HG03342 (cell line): ENCODE results near the gene L3MBTL3.
"Not testable (repeated sequence)": the region's sequence is repeated elsewhere in the genome, so short reads cannot be mapped to it uniquely, and the experiment has no call there.

Experiments
- ATAC-seq: cut with Tn5 transposase; IDR thresholded peaks from one replicate; pipeline ENCODE4 v1.9.1; 2021; ENCODE audit warnings: mild to moderate bottlenecking, moderate library complexity; ENCODE audit not compliant: unreplicated experiment

The L3MBTL3 gene

DNA sequence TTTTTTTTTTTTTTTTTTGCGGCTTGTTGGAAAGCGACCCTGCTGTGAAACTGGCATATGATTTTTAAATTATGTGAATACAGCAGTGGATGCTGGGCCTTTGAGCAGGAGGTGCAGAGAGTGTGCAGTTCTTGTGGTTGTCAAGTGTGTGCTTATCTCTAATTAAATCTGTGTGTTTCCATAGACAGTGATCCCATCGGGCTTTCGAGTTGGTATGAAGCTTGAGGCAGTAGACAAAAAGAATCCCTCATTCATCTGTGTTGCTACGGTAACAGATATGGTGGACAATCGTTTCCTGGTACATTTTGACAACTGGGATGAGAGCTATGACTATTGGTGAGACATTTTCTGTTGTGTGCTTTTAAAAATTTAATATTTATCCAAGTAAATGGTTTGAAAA, 52.4 kb downstream of the L3MBTL3 start:
- ATAC-seq = no peak

DNA sequence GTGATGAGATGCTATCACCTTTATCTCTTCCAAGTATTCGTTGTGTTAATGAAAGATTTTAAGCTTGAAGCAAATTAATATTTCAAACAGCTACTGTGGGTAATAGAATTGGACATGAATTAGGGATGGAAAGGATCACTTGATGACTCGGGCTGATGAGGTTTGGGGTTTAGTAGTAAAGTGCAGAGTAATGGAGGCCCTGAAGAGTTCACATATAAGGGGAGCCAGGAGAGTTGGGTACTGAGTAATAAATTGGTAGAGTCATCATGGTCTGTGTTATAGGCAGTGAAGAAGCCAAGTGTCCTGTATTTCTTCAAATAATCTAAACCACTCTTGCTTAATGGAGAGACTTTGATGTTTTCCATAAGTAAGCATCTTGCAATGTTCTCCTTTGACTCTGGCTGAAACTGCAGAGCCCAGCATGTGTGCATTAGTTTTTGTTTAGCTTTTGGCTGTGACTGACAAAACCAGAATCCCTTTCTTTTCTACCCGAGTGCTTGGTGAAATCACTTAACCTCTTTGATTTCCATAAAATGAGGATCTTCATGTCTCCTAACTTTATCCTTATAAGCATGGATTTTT, 57.6 kb downstream of the L3MBTL3 start:
- no peak for ATAC-seq

DNA sequence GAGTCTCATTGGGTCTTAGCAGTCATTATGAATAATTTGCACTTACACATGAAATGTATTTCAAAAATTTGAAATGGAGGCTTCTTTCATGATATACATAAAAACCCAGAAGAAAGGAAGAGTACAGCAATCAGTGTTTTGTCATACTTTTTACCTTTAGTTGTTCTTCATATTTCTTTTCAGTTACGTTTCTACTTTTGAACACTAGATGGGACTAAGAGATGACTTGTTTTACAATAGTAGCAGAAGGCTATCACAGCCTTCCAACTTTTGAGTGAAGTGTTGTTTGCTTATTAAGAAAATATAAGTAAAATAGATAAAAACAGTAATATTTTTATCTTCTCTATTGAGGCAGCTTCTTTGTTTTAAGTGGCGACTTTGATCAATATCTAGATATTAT, 58.1 kb downstream of the L3MBTL3 start:
- no peak for ATAC-seq

DNA sequence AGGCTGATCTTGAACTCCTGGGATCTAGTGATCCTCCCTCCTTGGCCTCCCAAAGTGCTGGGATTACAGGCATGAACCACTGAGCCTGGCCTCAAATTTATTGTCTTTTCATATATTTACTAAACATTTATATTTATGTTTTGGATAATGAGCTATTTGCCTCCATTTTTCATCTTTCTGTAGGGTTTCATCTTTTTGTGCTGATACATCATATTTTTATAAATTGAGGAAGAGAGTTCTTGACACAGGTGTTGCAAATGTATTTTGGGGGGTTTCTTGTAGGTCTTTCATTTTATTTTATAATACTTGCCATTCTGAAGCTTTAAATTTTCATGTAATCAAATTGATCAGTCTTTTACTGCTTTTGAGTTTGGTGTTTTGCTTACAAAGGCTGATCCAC, 72.4 kb downstream of the L3MBTL3 start:
- no peak for ATAC-seq

DNA sequence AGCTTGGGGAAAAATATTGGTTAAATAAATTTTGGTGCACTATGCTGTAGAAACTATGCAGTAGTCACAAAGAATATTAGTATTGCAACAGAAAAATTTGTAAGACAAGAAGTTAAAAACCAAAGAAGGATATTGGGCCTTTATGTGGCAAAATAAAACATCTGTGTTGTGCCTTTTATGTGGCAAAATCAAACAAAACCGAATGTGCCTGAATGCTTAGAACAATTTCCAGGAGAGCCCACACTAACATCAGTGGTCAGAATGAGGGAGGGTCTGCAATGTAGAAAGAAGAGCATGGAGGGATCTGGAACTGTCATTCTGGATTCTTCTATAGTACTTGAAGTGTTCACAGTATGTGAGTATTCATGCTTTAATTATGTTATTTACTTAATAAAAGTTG, 75.2 kb downstream of the L3MBTL3 start:
- no peak for ATAC-seq

DNA sequence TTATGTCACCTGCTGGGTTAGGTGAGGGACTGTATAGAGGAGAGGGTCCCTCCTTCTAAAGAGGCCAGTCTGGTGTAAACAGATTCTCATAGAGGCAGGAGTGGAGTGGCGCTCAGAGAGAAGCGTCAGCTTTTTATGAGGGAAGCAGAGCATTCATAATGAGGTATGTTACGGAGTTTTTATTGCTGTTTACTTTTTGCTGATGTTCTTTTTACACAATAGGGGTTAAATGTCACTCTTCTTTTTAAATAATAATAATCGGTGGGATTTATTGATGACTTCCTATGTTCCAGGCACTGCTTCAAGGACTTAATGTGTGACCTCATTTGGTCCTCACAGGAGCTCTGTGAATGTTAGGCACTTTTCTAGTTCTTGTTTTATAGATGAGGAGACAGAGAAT, 79.9 kb downstream of the L3MBTL3 start:
- no peak for ATAC-seq

DNA sequence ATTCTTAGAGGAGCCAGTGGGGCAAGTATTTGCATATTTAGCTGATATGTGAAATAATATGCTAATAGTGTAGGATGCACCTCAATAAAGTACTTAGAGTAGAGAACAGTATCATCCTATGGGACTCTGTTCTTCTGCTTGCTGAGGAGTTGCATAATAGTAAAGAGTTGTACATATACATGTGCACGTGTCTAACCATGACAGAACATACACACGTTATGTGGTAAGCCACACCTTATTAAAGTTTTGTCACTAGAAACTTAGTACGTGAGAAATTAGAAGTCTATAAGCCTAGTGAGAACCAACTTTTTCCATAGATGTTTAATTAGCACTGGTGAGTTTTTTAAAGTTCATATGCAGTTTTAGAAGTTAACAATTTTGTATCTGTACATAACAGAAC, 80.7 kb downstream of the L3MBTL3 start:
- ATAC-seq = no peak

DNA sequence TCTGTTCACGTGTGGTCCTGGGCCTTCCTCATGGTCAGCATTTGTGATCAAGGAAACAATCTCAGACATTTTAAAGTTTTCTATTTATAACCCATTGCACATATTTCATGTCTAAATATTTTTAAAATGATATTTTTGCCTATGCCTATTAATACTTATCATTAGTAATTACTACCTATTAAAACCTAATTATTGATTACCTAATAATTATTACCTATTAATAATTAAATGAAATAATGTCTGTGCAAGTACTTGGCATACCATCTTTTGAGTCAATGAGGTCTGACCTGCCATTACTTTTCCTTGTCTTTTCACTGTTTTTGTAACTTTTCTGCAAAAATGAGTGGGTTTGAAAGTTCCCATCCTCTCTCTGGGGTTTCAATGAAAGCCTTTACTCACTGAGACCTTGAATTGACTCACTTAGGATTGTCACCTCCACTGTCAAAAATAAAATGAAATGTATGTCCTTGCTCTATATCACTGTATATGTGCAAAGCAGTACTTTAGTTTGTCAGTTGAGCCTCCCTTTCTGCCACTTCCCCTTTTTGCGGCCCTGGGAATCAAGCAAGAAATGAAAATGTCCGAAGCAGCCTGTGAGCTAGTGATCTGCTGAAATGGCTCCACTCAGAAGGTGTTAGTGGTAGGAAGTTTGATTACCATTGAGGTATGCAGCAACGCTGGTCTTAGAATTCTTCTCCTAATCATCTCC, 87.8 kb downstream of the L3MBTL3 start:
- ATAC-seq = peak; percentile 91

DNA sequence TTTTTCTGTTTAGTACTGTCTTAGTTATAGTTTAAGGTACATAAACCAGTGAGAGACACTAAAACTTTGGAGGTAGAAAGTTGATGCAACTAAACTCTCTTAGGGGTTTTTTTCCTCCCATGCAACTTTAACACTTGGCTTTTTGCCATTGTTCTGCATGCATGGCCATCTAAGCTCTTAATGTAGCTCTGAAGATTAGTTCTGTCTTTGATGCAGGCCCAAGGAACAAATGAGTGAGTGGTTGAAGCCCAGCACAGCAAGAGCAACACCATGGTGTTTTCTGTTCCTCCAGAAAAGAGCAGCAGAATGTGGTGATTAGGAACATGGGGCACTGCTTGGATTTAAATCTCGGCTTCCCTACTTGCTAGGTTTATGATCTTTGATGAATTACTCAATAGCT, 89.3 kb downstream of the L3MBTL3 start:
- no peak for ATAC-seq

DNA sequence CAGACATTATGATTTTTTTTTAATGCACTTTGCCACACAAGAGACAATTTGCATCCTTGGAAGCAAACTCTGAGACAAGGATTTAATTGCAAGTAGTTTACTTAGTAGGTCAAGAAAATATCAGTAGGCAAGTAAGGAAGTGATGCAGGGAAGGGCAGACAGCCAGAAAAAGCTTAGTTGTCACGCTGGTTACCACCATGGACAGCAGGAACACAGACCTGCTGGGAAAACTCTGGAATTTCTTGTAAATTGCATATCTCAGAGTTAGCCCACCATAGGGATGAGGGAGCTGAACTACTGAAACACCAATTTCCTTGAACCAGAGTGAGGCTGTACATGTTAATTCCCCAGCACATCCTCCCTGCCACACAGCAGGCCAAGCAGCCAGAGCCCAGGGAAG, 92.7 kb downstream of the L3MBTL3 start:
- no peak for ATAC-seq

DNA sequence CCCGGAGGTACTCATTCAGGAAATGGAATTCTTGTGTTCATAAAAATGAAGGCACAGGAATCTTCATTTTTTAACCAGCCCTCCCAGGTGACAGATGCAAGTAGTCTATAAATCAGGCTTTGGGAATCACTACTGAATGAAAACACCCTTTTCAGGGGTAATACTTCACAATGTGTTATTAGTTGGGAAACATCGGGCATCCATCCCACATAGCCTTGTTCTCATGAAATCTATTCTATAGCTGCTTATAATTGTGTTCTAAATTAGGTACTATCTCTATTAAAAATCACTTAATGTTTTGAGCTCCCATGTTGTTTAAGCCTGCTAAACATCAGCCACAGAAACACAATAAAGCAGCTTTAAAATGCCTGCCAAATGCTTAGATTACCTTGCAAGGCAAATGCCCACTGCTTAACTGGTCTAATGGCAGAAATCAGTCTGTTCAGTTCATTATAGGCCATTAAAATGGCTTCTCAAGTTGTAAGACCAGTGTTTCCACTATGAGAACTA, 94.9 kb downstream of the L3MBTL3 start:
- no peak for ATAC-seq

DNA sequence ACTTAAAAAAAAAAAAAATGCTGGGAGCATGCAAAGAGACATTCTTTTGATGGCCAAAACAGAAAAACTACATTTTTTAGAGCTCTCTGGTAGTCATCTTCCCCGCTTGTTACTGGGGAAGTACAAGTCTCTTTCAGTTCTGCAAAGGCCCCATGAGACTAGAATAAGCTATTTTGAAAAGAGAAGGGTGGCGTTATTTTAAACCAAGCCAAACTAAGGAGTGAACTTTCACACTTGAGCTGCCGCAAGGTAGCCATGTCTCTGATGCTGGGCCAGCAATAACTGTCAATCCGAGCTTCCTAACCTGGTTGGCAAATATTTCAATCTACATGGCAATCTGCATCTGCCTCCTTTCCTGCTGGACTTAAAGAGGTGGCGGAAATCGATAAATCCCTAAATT, 96.7 kb downstream of the L3MBTL3 start:
- peak; percentile 89 for ATAC-seq

DNA sequence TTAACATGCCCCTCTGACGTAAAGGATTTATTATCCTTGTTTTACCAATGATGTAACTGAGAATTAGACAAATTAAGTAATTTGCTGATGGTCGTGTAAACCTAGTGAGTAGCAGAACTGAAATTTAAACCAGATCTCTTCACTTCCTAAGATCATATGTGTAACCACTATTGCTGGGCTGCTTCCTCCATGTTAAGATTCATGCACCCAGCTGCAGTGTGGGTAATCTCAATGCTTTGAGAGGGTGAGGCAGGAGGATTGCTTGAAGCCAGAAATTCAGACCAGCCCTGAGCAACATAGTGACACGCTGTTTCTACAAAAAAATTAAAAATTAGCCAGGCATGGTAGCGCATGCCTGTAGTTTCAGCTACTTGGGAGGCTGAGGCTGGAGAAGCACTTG, 97.9 kb downstream of the L3MBTL3 start:
- peak; percentile 36 for ATAC-seq

DNA sequence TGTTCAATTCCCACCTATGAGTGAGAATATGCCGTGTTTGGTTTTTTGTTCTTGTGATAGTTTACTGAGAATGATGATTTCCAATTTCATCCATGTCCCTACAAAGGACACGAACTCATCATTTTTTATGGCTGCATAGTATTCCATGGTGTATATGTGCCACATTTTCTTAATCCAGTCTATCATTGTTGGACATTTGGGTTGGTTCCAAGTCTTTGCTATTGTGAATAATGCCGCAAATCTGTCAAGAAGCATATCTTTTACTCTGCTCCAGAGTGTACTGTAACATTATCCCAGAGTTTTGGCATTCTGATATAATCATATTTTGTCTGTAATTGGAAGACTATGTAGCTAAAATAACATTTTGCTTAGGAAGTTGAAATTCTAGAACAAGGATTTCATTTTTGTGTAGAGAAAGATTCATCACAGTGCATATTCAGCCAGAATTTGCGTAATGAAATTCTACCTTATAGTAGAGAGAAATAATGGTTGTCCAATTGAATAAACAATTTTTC, 98.9 kb downstream of the L3MBTL3 start:
- ATAC-seq = not testable (repeated sequence)

DNA sequence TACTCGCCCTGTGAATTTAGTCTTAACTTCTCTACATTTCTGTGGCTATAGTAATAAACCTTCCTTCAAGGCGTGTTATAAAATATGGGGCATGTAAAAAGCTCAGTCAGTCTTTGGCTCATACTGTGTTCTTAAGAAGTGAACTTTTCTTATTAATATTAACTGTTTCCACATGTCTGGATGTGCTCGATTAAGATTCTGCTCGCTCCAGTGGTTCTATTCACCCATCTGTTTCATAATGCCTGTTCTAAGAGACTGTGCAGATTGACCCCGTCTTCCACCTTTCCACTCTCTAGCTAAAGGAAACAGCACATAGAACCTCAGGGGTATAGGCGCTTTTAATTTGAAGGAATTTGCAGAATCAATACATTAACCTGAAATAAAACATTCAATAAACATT, 99.9 kb downstream of the L3MBTL3 start:
- no peak for ATAC-seq

DNA sequence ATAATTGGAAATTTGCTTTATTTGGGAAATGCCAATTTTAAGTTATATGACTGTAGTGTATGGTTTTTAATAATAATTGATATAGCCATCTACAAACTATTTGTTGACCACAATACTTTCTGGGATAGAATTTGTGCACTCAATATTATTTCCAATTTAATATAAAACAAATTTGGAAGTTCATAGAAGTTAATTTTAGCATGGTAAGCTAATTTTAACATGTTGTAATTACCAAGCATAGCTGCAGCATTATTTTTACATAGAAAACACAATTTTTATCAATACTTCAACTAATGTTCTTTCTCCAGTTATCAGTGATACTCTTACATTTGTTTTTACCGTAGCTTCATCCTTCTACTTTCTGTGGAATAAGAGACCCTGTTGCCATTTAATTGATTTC, 100.8 kb downstream of the L3MBTL3 start:
- no peak for ATAC-seq

DNA sequence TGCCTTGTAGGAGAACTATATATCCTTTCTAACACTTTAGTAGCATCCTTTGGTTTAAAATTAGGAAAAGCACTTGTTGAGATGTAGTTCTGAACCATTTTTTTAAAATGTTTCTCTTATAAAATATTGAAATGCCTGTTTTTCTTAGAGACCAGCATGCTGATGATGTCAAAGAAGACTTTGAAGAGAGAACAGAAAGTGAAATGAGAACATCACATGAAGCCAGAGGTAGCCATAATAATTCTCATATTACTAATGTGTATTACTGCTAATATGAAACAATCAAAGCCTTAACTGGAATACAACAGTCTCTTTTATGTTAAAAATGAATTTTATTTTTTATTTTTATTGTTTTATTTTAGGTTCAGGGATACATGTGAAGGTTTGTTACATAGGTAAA, 102.3 kb downstream of the L3MBTL3 start:
- no peak for ATAC-seq

DNA sequence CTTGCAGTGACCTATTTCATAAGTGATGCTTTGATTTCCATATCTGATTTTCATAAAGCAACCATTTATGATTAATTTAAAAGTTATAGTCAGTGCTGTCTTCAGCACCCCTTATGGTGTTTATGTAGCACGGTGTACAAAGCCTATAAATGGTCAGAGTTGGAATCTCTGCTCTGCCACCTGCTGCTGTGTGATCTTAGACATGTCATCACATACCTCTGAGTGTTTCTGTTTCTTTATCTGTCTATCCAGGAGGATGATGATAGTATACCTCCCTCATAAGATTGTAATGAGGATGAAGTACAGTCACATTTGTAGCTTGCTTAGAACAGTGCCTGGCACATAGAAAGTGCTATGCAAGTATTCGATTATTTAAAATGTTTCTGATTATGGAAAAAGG, 103.9 kb downstream of the L3MBTL3 start:
- ATAC-seq = no peak

DNA sequence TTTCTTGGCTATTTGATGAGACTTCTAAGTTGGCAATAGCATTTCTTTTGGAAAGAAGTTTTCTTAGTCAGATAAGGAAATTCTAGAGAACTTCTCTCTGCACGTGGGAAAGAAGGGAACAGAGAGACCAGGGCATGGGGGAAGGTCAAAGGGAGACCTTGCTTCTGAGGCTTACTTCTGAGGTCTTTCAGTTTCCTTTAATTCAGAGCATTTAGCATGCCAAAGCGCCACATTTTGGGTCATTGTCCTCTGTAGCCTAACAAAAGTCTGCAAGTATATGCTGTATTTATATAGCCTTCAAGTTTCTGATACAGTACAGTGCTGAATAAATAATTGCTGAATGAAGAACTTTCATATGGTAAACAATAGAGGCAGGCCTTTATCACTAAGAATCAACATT, 108.8 kb downstream of the L3MBTL3 start:
- ATAC-seq = no peak

DNA sequence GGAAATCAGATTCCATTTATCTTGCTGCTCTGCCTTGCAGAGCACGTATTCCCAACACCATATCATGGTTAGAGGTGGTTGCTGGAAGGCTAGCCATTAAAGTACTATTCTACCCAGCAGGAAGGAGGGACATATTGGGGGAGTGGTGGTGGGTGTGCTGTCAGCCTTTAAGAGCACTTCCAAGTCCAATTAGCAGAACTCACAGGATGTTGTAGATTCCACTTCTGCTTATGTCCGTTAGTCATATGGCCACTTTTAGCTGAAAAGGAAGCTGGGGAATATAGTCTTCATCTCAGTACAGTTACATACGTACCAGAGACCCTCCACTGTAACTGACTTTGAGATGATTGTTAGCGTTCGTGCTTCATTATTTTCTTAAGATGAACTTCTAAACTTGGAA, 109.9 kb downstream of the L3MBTL3 start:
- no peak for ATAC-seq

DNA sequence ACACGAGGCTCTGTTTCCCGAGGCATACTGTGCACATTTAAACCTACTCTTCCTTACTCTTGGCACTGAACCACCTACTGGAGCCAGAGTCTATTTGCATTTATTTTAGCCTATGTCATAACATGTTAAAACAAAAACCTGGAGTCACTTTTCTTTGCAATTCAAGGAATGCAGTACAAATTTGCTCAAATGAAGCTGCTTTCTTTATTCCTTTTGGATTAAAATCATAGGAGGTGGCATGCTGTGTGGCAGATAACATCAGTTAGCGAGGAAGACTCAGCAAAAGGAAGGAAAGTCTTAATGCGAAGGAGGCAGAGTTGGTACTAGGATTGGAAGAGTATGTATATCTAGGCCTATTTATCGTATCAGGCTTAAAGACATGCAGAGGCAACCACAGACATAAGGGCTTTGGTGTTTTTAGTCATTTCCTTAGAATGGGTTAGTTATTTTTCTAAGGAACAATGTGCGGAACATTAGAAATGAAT, 111.4 kb downstream of the L3MBTL3 start:
- no peak for ATAC-seq

DNA sequence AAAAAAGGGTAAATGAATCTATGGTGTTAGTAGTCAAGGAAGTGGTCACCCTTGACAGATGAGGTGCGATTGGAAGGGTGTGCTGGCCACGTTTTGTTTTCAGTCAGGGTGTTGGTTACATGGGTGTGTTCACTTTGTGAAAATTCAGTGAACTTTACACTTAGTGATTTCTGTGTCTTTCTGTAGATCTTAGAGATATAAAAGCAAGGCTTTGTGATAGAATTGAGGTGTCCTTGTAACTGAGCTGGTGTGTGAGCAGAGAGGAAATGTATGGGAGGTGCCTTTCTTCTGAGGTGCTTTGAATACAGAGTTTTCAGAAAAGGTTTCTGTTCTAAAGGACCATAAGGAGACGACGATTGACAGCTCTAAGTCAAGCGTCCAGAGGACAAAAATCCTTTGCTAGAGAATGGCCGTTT, 113.9 kb downstream of the L3MBTL3 start:
- ATAC-seq = peak; percentile 89
